SU-DHL-6 (cell line): ENCODE measurements around the gene ADPGK.

Source experiments
- EZH2phosphoT487 ChIP-seq: fragments of 200-600 bp; sonication (generic), shearing (Covaris generic); conservative IDR thresholded peaks from 2 replicates; pipeline ENCODE4 v1.6.1; 2018; ENCODE audit warnings: mild to moderate bottlenecking, antibody characterized with exemption, low read length, moderate library complexity, mixed read lengths
- TF ChIP-seq, protein P1 (sequence below): fragments of 200-600 bp; sonication (generic); IDR thresholded peaks from one replicate; pipeline ENCODE4 v1.5.1; 2017; ENCODE audit warnings: antibody characterized with exemption, mild to moderate bottlenecking, low read length, moderate library complexity; ENCODE audit not compliant: insufficient read depth, poor library complexity, severe bottlenecking

GRCh38 chr15:72797338-72797689 lies 13.8 kb upstream of the ADPGK start:
- TF ChIP-seq, protein P1, sequence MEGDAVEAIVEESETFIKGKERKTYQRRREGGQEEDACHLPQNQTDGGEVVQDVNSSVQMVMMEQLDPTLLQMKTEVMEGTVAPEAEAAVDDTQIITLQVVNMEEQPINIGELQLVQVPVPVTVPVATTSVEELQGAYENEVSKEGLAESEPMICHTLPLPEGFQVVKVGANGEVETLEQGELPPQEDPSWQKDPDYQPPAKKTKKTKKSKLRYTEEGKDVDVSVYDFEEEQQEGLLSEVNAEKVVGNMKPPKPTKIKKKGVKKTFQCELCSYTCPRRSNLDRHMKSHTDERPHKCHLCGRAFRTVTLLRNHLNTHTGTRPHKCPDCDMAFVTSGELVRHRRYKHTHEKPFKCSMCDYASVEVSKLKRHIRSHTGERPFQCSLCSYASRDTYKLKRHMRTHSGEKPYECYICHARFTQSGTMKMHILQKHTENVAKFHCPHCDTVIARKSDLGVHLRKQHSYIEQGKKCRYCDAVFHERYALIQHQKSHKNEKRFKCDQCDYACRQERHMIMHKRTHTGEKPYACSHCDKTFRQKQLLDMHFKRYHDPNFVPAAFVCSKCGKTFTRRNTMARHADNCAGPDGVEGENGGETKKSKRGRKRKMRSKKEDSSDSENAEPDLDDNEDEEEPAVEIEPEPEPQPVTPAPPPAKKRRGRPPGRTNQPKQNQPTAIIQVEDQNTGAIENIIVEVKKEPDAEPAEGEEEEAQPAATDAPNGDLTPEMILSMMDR, result no peak
- no peak for TF ChIP-seq EZH2phosphoT487
